AG08395 (cell line): ENCODE data around the gene MRTFA.
"Not testable (repeated sequence)": the region's sequence is repeated elsewhere in the genome, so short reads cannot be mapped to it uniquely, and the experiment has no call there.

Source experiments
- DNase-seq: peaks from one replicate; pipeline ENCODE4 v3.0.0; 2012; ENCODE audit warnings: mixed read lengths, low spot score

Gene MRTFA

DNA sequence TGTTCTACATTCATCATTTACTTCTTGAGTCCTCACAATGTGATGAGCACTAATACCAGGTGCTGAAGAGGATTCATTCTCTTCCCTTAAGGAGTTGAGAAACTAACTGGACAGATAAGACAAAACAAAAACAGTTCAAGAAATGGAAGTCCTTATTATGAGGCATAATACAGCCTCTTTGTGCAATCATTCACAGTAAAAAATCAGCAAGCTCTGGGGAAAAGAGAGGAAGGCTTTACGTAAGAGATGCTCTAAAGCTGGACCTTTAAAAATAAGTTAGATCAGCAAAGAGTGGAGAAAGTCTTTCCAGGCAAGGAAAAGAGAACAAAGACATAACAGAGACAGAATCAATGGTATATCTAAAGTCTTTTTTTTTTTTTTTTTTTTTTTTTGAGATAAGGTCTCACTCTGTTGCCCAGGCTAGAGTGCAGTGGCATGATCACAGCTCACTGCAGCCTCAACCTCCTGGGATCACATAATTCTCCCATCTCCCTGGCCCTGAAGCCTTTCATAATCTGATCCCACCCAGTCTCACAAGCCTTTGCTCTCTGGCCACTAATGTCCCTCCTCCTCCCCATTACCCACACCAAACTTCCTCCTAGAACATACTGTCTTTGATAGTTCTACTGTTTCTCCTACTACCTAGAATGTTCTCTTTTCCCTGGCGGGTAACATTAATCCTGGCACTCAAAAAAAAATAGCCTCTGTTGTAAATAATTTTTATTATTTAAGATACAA, 40.9 kb downstream of the MRTFA start:
- no peak for DNase-seq

GRCh38 chr22:40594924-40595323, 41.6 kb downstream of the MRTFA start:
- no peak for DNase-seq

DNA sequence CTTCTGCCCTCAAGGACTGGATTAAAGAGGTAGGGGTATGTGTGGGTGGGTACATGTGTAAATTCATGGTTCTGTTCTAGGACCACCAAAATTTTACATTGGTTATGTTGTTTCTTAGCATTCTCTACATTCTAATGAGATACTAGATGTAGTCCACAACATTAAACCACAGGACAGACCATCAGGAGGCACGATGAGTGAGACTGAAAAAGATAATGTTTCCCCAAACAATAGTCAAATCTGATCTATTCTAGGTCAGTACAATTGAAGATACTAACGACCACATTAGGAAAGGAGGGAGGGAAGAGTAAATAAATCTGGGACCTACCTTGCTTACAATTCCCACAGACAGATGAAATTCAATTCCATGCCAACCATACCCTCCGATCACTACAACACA, 42.2 kb downstream of the MRTFA start:
- DNase-seq = no peak

GRCh38 chr22:40593460-40594273, 42.9 kb downstream of the MRTFA start:
- DNase-seq = no peak

- DNase-seq = no peak
Observed at GRCh38 chr22:40592352-40593113, 44.0 kb downstream of the MRTFA start.

DNA sequence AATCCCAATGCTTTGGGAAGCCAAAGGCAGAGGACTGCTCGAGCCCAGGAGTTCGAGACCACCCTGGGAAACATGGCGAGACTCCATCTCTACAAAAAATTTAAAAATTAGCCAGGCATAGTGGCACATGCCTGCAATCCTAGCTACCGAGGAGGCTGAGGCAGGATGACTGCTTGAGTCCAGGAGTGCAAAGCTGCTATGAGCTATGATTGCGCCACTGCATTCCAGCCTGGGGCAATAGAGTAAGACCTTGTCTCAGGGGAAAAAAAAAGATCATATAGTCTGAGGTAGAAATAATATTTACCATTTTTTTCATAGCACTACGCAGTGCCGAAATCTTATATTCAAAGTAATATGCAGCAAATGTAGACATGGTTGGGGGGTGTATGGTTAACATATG, 47.8 kb downstream of the MRTFA start:
- DNase-seq = no peak

DNA sequence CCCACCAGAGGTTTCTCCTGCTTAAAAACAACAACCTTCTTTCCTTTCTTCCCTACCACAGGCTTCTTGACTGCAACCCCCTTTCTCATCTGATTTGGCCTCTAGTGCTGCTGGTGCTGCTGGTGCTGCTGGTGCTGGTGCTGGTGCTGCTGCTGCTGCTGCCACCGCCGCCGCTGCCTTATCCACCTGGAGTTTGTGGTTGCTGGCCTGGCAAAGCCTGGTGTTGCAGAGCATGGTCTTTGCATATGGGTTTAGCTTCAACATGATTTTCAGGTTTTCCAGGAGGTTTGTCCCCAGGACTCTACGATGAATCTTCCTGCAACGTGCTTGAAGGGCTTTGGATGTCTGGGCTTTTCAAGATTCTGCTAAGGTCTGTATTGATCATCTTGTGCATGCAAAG, 49.7 kb downstream of the MRTFA start:
- DNase-seq = no peak

GRCh38 chr22:40585310-40585751, 51.2 kb downstream of the MRTFA start:
- DNase-seq = no peak

DNA sequence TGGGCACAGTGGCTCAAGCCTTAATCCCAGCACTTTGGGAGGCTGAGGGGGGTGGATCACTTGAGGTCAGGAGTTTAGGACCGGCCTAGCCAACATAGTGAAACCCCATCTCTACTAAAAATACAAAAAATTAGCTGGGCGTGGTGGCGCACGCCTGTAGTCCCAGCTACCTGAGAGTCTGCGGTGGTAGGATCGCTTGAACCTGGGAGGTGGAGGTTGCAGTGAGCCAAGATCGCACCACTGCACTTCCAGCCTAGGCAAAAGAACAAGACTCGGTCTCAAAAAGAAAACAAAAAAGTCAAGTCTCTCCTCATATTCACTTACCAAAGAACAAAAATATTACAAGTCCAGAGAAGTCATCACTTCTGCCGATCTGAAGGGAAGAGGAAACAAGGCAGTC, 51.8 kb downstream of the MRTFA start:
- DNase-seq = not testable (repeated sequence)

- DNase-seq = no peak
Observed at GRCh38 chr22:40583053-40583741, 53.3 kb downstream of the MRTFA start.

DNA sequence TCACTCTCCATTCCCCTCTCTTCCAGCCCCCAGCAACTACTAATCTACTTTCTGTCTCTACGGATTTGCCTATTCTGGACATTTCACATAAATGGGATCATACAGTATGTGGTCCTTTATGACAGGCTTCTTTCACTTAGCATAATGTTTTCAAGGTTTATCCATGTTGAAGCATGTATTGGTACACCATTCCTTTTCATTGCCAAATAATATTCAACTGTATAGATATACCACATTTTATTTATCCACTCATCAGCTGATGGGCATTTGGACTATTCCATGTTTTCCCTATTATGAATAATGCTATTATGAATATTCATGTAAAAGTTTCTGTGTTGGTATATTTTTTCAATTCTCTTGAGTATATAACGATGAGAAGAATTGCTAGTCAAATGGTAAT, 54.5 kb downstream of the MRTFA start:
- DNase-seq = no peak

DNA sequence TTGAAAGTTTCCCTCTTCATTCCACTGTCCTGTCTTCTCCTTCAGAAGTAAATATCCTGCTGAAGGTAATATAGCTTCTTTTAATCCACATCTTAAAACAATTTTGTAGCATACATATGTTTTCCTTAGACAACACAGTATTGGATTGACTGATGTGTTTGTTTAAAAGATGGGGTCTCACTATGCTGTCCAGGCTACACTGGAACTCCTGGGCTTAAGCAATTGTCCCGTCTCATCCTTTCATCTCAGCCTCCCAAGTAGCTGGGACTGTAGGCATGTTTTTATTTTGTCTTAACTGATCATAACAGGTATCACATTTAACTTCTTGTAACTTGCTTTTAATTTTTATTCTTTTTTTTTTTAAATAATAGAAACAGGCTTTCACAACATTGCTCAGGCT, 55.9 kb downstream of the MRTFA start:
- no peak for DNase-seq

DNA sequence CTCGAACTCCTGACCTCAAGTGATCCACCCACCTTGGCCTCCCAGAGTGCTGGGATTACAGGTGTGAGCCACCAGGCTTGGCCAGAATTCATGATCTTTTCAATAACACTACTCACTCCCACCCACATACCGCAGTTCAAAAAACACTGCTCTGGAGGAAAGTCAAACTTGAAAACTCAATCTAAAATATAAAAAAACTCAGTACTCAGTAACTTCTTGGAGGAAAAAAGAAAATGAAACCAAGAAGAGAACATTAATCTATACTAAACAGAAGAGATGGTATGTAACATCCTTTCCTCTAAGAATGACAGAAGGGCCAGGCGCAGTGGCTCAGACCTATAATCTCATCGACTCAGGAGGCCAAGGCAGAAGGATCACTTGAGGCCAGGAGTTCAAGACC, 58.3 kb downstream of the MRTFA start:
- DNase-seq = no peak

GRCh38 chr22:40572976-40573375, 63.5 kb downstream of the MRTFA start:
- no peak for DNase-seq

DNA sequence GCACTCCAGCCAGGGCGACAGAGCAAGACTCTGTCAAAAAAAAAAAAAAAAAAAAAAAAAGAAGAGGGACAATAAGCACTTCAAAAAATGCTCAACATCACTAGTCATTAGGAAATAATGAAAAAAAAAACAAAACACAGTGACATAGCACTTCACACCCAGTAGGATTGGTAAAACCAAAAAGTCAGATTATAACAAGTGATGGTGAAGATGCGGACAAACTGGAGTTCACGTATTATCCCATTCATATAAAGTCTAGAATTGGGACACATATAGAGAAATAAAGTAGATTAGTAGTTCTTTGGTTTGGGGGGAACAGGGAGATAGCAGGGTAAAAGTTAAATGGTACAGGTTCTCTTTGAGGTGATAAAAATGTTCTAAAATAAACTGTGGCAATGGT, 64.6 kb downstream of the MRTFA start:
- DNase-seq = no peak

GRCh38 chr22:40567626-40568328, 68.7 kb downstream of the MRTFA start:
- DNase-seq = no peak

DNA sequence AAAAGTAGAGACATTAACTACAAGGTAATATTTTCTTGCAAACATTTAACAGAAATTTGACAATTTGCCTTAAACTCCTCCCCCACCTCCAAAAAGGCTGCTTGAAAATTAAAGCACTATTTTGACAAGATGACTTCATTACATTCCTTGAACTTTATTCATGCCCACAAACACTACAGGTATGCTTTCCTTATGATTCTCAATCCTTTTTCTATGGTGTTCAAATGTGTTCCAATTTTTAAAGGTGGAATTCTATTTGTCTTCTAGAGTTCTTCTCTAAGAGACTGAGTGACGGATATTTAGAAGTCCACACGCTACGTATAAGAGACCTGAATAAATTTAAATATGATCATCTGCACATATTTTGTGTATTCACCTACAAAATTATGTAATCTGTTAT, 69.4 kb downstream of the MRTFA start:
- DNase-seq = no peak

- no peak for DNase-seq
Observed at GRCh38 chr22:40560994-40561515, 75.5 kb downstream of the MRTFA start.

DNA sequence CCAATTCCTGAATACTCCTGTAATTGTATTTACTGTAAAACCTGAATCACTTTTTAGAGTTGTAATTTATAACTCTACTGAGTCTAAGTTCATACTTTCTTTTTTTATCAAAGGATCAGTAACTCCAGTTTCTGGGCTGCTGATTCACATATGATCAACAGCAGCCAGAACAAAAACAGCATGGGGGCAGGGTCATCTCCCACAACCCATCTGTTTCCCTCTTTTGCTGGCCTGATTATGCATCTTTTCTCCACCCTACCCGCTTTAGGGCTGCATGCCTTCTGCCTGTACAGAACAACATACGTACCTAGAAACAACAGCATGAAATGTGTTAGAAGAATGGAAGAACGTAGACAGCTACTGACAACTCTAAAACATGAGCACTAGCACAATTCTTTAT, 76.0 kb downstream of the MRTFA start:
- no peak for DNase-seq

DNA sequence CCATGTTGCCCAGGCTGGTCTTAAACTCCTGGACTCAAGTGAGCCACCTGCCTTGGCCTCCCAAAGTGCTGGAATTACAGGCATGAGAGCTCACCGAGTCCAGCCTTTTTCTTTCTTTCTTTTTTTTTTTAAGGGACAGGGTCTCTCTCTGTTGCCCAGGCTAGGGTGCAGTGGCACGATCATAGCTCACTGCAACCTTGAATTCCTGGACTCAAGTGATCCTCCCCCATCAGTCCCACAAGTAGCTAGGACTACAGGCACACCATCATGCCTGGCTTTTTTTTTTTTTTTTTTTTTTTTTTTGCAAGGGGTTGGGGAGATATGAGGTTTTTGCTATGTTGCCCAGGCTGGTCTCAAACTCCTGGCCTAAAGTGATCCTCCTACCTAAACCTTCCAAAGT, 78.5 kb downstream of the MRTFA start:
- DNase-seq = no peak

DNA sequence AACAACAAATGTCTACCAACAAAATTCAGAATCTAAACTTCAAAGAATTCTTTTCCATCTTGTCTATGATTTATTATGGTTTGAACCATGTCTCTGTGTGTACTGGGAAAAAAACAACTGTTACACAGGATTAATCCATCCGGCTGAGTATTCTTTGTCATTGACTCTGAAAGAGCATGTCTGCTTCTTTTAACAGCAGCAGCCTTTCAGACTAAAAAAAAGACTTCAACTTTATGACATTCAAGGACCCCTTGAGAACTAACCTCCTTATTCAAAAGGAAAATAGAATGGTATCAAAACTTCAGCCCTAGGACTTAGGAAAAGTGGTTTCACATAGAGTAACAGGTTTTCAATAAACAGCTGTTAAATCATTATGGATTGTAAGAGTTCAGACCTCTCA, 79.9 kb downstream of the MRTFA start:
- DNase-seq = no peak
